Osteoblast (primary cell): Measurements from ENCODE around the gene NAB1. TPM values are rescaled to one million over a fixed set of nuclear protein-coding genes. Genes with fewer than 3 reads are reported as not detected.

Experiments used
- DNase-seq: peaks from one replicate; pipeline ENCODE4 v3.0.0; 2011; ENCODE audit warnings: low spot score, mixed read lengths; ENCODE audit not compliant: insufficient read length; ENCODE audit errors: missing footprints
- H2AFZ ChIP-seq: 2 replicates; pipeline ENCODE4 v1.6.0; 2011; ENCODE audit warnings: mild to moderate bottlenecking, low read length
- H3K27ac ChIP-seq: 2 replicates; pipeline ENCODE4 v1.5.1; 2011; ENCODE audit warnings: mild to moderate bottlenecking, low read depth, low read length, moderate library complexity
- H3K27me3 ChIP-seq: 2 replicates; pipeline ENCODE4 v1.6.0; 2012; ENCODE audit warnings: mild to moderate bottlenecking, control low read depth, inconsistent platforms, low read length, moderate library complexity; ENCODE audit not compliant: insufficient read depth
- H3K36me3 ChIP-seq: 2 replicates; pipeline ENCODE4 v1.5.1; 2011; ENCODE audit warnings: mild to moderate bottlenecking, low read length, control low read depth, moderate library complexity; ENCODE audit not compliant: insufficient read depth
- H3K4me1 ChIP-seq: 2 replicates; pipeline ENCODE4 v1.5.1; 2011; ENCODE audit warnings: mild to moderate bottlenecking, low read length, control low read depth, moderate library complexity; ENCODE audit not compliant: insufficient read depth
- H3K4me2 ChIP-seq: 2 replicates; pipeline ENCODE4 v1.6.0; 2011; ENCODE audit warnings: mild to moderate bottlenecking, low read length; ENCODE audit not compliant: insufficient read depth
- H3K4me3 ChIP-seq: fragments of 200-600 bp; sonication (generic); 3 replicates; pipeline ENCODE4 v1.5.1; 2012; ENCODE audit warnings: mild to moderate bottlenecking, low read length, inconsistent platforms; ENCODE audit not compliant: insufficient read depth
- H3K79me2 ChIP-seq: 2 replicates; pipeline ENCODE4 v1.6.0; 2012; ENCODE audit warnings: mild to moderate bottlenecking, low read length, control low read depth, inconsistent platforms; ENCODE audit not compliant: insufficient read depth
- H3K9me3 ChIP-seq: 2 replicates; pipeline ENCODE4 v1.5.1; 2011; ENCODE audit warnings: low read depth, low read length, control low read depth
- H4K20me1 ChIP-seq: 2 replicates; pipeline ENCODE4 v1.6.0; 2012; ENCODE audit warnings: mild to moderate bottlenecking, low read length, control low read depth; ENCODE audit not compliant: insufficient read depth
- CTCF ChIP-seq: IDR thresholded peaks from 2 replicates; pipeline ENCODE4 v1.5.1; 2011; ENCODE audit warnings: mild to moderate bottlenecking, low read depth, low read length, moderate library complexity; ENCODE audit errors: extremely low read depth
- total RNA-seq: library from RNA; depleted of rRNA; stranded (reverse); fragments of >200 nt; gene quantifications from 2 replicates; pipeline ENCODE4 v1.2.3, GENCODE V29; 2012

Gene NAB1
- total RNA-seq, 1 donor = 44.2 TPM

- H4K20me1 ChIP-seq = no peaks in the 10 kb centered on the region
- H3K27ac ChIP-seq = peak overlapping the region; percentile 38
- no peak overlapping the region for H2AFZ ChIP-seq
- no peak overlapping the region for H3K4me2 ChIP-seq
- H3K27me3 ChIP-seq = no peaks in the 10 kb centered on the region
- no peaks in the 10 kb centered on the region for H3K79me2 ChIP-seq
- H3K9me3 ChIP-seq = no peaks in the 10 kb centered on the region
- H3K4me1 ChIP-seq = peaks cover 20% of the 10 kb centered on the region
- no peak for DNase-seq
- no peaks in the 10 kb centered on the region for H3K36me3 ChIP-seq
- TF ChIP-seq CTCF = no peak
- H3K4me3 ChIP-seq = no peak overlapping the region
These were observed 12.5 kb upstream of the NAB1 start for GRCh38 chr2:190636361-190636760.

GRCh38 chr2:190637281-190637734 is 11.6 kb upstream of the NAB1 start:
- Histone ChIP-seq H3K79me2 (no peaks in the 10 kb centered on the region), H4K20me1 (no peaks in the 10 kb centered on the region), H3K27ac (peak overlapping the region; percentile 38), H3K4me3 (no peak overlapping the region), H3K4me2 (no peak overlapping the region), H3K9me3 (no peaks in the 10 kb centered on the region), H3K27me3 (no peaks in the 10 kb centered on the region), H2AFZ (peak overlapping the region; percentile 52), H3K4me1 (peaks cover 22% of the 10 kb centered on the region), H3K36me3 (no peaks in the 10 kb centered on the region)
- TF ChIP-seq CTCF = no peak
- no peak for DNase-seq

GRCh38 chr2:190637903-190638618 is 10.8 kb upstream of the NAB1 start:
- no peaks in the 10 kb centered on the region for H3K9me3 ChIP-seq
- no peak for DNase-seq
- H2AFZ ChIP-seq = peak overlapping the region; percentile 10
- no peak overlapping the region for H3K4me2 ChIP-seq
- H3K36me3 ChIP-seq = no peaks in the 10 kb centered on the region
- H4K20me1 ChIP-seq = no peaks in the 10 kb centered on the region
- H3K27me3 ChIP-seq = no peaks in the 10 kb centered on the region
- TF ChIP-seq CTCF = no peak
- H3K4me3 ChIP-seq = no peak overlapping the region
- H3K27ac ChIP-seq = peak overlapping the region; percentile 38
- peaks cover 22% of the 10 kb centered on the region for H3K4me1 ChIP-seq
- H3K79me2 ChIP-seq = no peaks in the 10 kb centered on the region

GRCh38 chr2:190640117-190640516 is 8.8 kb upstream of the NAB1 start:
- Histone ChIP-seq H2AFZ (no peak overlapping the region), H3K4me3 (no peak overlapping the region), H4K20me1 (no peaks in the 10 kb centered on the region), H3K36me3 (no peaks in the 10 kb centered on the region), H3K9me3 (no peaks in the 10 kb centered on the region), H3K27ac (no peak overlapping the region), H3K27me3 (no peaks in the 10 kb centered on the region), H3K4me2 (no peak overlapping the region), H3K79me2 (no peaks in the 10 kb centered on the region), H3K4me1 (peaks cover 22% of the 10 kb centered on the region)
- TF ChIP-seq CTCF = no peak
- no peak for DNase-seq
